HPDE6-E6E7 (cell line): Measurements from ENCODE around the gene BAZ2B.
"Not testable (repeated sequence)": the region's sequence is repeated elsewhere in the genome, so short reads cannot be mapped to it uniquely, and the experiment has no call there.

Experiments
- DNase-seq: peaks from one replicate; pipeline ENCODE4 v3.0.0; 2011; ENCODE audit warnings: missing footprints; ENCODE audit errors: extremely low spot score

The BAZ2B gene

DNA sequence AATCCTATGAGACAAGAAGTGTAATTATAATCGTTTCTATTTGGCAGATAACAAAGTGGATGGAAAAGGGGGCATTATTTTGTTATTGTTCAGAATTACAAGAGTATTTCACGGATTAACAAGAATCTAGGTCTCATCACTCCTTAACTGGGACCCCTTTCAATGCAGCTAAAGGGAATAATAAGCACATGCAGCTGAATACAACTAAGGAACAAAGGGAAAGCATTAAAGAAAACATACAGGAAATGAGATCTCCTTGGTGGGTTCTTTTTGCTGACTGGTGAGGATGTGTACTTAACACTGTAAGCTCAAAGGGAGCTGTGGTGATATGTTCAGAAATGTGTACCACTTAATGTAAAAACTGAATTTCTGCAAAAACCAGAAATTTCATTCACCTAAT, 189.3 kb downstream of the BAZ2B start:
- no peak for DNase-seq

DNA sequence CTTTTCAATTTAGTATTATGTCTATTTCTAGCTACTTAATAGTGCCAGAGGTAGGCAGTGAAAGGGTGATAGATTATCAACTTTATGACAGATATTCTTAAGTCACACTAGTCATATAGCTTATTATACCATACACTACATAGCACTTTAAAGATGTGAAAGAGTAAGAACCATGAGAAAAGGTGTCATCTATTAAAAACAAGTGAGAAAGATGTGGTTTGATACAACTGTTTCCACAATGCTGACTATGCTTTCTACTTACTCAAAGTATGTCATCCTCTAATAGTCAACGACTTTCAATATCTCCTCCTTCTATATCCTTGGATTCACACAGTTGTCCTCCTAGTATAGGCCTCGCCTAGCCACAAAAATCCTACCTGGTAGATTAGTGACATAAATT, 196.9 kb downstream of the BAZ2B start:
- no peak for DNase-seq

GRCh38 chr2:159411460-159411859, 204.9 kb downstream of the BAZ2B start:
- no peak for DNase-seq

- no peak for DNase-seq
These were observed 206.1 kb downstream of the BAZ2B start for GRCh38 chr2:159410276-159410675.

- DNase-seq, result no peak
These were observed 207.1 kb downstream of the BAZ2B start for GRCh38 chr2:159409116-159409800.

DNA sequence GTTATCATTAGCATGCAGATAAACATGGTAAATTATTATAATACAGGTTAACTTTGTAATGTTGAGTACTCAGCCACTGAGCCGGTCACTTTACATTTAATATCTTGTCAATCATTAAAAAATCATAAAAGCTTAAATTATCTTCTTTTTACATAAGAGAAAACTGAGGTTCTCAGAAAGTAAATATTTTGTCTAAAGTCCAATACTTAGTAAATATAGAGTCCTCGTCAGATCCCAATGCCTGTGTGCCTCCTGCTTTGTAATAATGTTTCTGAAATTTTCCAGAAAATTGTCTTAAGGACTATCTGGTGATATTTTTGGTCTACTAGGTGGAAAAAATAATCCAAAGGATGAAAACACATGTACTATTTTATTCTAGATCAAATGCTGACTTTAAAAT, 213.6 kb downstream of the BAZ2B start:
- DNase-seq, result no peak

- not testable (repeated sequence) for DNase-seq
These were observed 214.2 kb downstream of the BAZ2B start for GRCh38 chr2:159402160-159402559.

DNA sequence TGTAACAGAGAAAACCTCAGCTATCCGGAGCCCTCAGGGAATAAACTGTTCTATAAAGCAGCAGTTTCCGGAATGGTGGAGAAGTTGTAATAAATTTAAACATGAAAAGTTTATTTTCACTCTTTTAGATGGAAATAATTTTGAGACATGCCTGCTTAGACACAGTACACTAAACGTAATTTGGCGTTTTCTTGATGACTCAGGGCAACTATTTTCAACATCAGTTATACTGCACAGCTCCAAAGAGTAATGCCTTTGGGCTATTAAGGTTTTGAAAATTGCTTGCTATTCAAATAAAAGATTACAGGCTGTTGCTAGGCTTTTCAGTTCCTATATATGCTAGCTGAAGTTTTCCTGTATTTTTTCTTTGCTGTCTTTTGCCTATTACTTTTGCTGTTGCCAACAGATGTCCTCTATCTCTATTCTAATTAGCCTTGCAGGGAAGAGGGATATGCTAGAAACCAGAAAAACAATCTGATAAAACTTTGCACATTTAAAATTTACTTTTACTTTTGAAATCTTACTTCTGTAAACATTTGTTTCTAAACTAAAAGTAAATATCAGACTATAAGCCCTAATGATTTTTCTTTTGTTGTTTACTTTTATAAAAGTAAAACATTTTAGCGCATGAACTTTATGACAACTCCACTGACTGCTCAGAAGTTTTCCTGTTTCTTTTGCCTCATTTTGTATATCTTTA, 216.5 kb downstream of the BAZ2B start:
- DNase-seq, result no peak

DNA sequence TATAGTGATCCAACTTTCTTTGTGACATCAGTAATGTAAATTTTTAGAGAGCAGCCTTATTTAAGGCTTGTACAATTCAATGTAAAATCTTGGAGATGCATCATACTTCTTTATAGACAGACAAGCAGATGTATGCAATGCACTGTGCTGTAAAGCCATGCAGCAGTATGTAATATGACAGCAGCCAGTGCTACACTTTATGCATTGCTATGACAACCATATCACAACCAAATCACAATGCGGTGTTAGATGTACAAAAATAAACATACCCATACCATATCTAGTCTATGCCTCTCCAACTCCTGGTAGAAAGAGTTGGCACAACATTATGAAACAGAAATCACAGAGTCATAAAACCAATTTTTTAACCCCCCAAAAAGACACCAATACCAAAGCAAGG, 219.5 kb downstream of the BAZ2B start:
- DNase-seq, result no peak

GRCh38 chr2:159382447-159383028, 233.8 kb downstream of the BAZ2B start:
- no peak for DNase-seq

- no peak for DNase-seq
These were observed 234.8 kb downstream of the BAZ2B start for GRCh38 chr2:159381574-159381973.

DNA sequence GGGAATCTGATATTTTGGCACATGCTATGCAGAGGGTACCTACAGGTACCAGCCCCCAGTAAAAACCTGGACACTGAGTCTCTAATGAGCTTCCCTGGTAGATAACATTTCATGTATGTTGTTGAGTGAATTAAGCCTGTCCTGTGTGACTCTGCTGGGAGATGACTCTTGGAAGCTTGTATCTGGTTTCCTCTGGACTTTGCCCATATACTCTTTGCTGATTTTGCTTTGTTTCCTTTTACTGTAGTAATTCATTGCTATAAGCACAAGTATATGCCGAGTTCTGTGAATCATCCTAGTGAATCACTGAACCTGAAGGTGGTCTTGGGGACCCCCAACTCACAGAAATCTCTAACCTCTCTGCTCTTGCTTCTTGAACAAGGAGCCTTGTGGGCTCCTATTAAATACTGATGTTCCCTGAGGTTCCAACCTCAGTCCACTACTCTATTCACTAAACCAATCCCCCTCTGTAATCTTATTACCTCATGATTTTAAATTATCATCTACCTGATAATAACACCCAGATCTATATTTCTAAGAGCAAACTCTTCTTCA, 235.6 kb downstream of the BAZ2B start:
- no peak for DNase-seq

DNA sequence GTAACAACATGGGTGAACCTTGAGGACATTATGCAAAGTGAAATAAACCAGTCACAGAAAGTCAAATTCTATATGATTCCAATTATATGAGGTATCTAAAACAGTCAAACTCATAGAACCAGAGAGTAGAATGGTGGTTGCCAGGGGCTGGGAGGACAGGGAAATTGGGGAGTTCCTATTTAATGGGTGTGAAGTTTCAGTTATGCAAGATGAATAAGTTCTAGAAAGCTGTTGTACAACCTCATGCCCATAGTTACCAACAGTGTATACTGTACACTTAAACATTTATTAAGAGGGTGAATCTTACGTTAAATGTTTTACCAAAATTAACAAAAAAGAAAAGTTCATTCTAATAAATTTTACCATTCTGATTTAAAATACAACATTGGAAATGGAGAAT, 237.2 kb downstream of the BAZ2B start:
- DNase-seq, result no peak

DNA sequence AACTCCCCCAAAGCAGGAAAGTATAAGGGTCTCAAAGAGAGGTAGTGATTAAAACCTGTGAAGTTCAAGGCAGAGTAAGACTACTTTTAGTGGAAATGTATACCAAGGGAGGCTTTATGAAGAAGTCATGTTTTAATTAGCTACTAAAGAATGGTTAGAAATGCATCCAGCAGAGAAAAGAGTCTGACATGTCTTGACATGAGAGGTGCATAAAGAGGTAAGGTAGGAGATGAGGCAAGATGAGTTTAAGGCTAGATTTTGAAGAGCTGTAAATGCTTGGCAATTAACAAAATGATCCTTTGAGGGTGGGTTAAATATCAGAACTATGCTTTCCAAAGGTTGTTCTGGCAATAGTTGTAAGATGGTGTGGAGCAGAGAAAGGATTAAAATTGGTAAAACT, 241.1 kb downstream of the BAZ2B start:
- DNase-seq, result no peak

DNA sequence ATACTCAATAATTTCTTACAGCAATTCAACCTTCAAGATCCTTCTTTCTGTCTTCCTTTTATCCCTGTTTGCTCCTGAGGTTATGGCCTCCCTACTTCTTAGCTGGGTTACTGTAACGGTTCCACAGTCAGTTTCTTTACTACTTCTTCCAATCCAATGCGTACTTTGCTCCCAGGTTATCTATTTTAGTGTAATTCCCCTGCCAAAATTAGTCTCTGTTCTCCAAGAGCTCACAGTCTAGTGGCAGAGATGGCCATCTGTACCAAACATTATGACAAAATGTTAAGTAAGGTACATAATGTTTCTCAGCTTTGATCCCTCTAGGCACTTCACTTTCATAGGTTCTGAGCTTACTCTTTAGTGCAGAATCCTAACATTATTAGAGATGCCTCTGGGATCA, 244.8 kb downstream of the BAZ2B start:
- DNase-seq, result no peak

DNA sequence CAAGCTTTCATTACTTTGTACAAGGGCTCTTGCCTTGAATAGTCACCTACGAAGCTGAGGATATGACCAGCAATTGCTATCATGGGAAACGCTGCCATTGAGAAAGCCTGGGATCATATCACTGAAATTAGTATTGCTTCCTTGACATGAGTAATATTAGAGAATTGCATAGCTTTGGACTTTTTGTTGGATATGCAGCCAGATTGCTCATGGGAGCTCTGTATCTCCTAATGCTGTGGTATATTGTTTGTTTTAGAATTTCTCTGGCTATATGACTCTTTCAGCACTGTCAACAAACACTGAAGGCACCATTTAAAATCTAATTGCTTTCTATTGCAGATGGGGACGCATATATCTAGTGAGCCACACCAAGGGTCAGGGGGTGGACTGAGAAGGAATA, 249.8 kb downstream of the BAZ2B start:
- no peak for DNase-seq

DNA sequence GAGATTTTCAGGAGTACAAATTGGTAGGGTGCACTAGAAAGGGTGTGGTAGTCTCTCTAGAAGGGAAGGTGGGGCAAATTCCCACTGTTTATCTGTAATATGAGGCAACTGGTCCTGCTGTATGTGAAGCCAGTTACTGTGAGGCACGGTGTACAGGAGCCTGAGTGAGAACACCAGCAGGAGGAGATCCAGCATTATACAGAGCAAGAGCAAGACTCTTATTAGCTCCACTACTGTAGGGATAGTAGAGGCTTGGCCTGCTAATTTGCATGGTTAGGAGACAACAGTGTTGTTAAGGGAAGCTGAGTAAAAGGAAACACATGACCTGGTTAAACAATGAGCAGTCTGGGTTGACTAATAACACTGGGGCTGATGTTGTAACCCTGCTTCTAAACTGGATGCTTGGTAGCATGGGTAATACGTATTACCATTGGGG, 253.5 kb downstream of the BAZ2B start:
- DNase-seq, result peak; percentile 21

- no peak for DNase-seq
These were observed 254.3 kb downstream of the BAZ2B start for GRCh38 chr2:159362094-159362493.

- DNase-seq, result not testable (repeated sequence)
These were observed 254.7 kb downstream of the BAZ2B start for GRCh38 chr2:159361603-159362002.

DNA sequence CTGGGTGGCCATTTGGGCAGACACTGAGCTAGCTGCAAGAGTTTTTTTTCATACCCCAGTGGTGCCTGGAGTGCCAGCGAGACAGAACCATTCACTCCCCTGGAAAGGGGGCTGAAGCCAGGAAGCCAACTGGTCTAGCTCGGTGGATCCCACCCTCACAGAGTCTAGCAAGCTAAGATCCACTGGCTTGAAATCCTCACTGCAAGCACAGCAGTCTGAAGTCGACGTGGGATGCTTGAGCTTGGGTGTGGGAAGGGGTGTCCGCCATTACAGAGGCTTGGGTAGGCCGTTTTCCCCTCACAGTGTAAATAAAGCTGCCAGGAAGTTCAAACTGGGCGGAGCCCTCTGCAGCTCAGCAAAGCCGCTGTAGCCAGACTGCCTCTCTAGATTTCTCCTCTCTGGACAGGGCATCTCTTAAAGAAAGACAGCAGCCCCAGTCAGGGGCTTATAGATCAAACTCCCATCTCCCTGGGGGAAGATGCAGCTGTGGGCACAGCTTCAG, 260.2 kb downstream of the BAZ2B start:
- DNase-seq, result no peak

GRCh38 chr2:159351977-159352376, 264.4 kb downstream of the BAZ2B start:
- no peak for DNase-seq

DNA sequence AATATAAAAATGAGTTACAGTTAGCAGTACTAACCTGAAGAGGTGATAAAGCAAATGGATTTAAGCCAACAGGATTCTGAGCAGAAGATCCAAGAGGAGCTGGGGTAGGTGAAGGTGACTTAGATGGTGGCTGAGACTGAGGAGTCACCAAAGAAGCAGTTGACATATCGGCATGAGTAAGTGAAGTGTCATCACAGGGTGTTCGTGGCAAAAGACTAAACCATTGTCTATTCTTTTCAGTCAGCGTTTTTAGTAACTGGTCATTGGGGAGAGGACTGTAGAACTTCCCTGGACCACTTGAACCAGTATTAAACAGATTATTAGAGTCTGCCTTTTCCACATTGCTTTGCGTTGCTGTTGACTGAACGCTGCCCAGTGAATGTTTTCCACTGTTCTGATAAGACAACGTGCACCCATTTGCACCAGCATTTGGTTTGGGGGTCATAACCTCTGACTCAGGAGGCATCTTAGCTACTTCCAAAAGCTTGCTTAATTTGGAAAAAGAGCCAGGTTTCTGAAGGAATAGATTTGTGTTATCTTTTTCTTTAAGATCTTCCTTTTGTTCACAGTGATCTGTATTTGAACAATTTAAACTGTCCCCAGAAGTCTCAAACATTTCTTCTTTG, 266.6 kb downstream of the BAZ2B start:
- DNase-seq, result no peak
